ENCODE results near the gene OSBPL1A.

- TF ChIP-seq SIN3A (IDR thresholded peaks at IDR 0.05; ENCODE audit: low read depth, low read length) (no peak), TARDBP (IDR thresholded peaks at IDR 0.05; ENCODE audit: borderline replicate concordance) (no peak), RFX5 (IDR thresholded peaks at IDR 0.05; ENCODE audit: low read depth, low read length) (no peak), YY1 (IDR thresholded peaks at IDR 0.05; ENCODE audit: low read depth, low read length) (no peak), MYC (IDR thresholded peaks at IDR 0.05; ENCODE audit: insufficient read depth, insufficient read length, insufficient replicate concordance, low read length, severe bottlenecking) (no peak), CHD4 (IDR thresholded peaks at IDR 0.05) (no peak), POLR2A (IDR thresholded peaks at IDR 0.05; ENCODE audit: low read depth, low read length) (no peak)
- TF ChIP-seq, protein P1, sequence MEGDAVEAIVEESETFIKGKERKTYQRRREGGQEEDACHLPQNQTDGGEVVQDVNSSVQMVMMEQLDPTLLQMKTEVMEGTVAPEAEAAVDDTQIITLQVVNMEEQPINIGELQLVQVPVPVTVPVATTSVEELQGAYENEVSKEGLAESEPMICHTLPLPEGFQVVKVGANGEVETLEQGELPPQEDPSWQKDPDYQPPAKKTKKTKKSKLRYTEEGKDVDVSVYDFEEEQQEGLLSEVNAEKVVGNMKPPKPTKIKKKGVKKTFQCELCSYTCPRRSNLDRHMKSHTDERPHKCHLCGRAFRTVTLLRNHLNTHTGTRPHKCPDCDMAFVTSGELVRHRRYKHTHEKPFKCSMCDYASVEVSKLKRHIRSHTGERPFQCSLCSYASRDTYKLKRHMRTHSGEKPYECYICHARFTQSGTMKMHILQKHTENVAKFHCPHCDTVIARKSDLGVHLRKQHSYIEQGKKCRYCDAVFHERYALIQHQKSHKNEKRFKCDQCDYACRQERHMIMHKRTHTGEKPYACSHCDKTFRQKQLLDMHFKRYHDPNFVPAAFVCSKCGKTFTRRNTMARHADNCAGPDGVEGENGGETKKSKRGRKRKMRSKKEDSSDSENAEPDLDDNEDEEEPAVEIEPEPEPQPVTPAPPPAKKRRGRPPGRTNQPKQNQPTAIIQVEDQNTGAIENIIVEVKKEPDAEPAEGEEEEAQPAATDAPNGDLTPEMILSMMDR (IDR thresholded peaks at IDR 0.05 in 2 of 3, conservative IDR thresholded peaks at IDR 0.05 in 1 of 3; ENCODE audit: control insufficient read depth in 2 of 3, extremely low read depth in 1 of 3, insufficient read depth in 1 of 3, low read depth in 3 of 3, low read length in 3 of 3): no peak
- TF ChIP-seq, protein P2, sequence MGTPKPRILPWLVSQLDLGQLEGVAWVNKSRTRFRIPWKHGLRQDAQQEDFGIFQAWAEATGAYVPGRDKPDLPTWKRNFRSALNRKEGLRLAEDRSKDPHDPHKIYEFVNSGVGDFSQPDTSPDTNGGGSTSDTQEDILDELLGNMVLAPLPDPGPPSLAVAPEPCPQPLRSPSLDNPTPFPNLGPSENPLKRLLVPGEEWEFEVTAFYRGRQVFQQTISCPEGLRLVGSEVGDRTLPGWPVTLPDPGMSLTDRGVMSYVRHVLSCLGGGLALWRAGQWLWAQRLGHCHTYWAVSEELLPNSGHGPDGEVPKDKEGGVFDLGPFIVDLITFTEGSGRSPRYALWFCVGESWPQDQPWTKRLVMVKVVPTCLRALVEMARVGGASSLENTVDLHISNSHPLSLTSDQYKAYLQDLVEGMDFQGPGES (IDR thresholded peaks at IDR 0.05): no peak
Observed at GRCh38 chr18:24187049-24187448, 210.6 kb downstream of the OSBPL1A start.
